Measurements from ENCODE around the gene CSTF1.

GRCh38 chr20:56391596-56392131 is 781 bp upstream of the CSTF1 start:
- TF ChIP-seq POLR2A (IDR thresholded peaks at IDR 0.05; ENCODE audit: low read depth, low read length): no peak
- no peak; the same call in 1 of the 2 replicates for TF ChIP-seq TAF1 (IDR thresholded peaks at IDR 0.05; ENCODE audit: low read depth, low read length)
- 0 out of 2 replicates have a peak, but pooled peaks have one; percentile 5 for TF ChIP-seq POLR2AphosphoS5 (IDR thresholded peaks at IDR 0.05; ENCODE audit: low read depth, low read length)
